Effector memory CD4-positive, alpha-beta T cell (primary cell): ENCODE measurements around the gene GMPR.

Experiments
- DNase-seq, 3 donors: peaks; one replicate each; pipeline ENCODE4 v3.0.0-alpha.2; 2020
- H3K27ac ChIP-seq: 2 replicates; pipeline ENCODE4 v1.7.0; 2013; ENCODE audit warnings: mild to moderate bottlenecking, low read length, moderate library complexity; ENCODE audit not compliant: insufficient read depth, poor library complexity, severe bottlenecking
- H3K27me3 ChIP-seq: replicated peaks from 2 replicates; pipeline ENCODE4 v1.7.0; 2013; ENCODE audit warnings: mild to moderate bottlenecking, low read length; ENCODE audit not compliant: insufficient read depth, control insufficient read depth, poor library complexity, severe bottlenecking
- H3K36me3 ChIP-seq: 2 replicates; pipeline ENCODE4 v1.7.0; 2013; ENCODE audit warnings: mild to moderate bottlenecking, low read length, moderate library complexity; ENCODE audit not compliant: control insufficient read depth, insufficient read depth
- H3K4me1 ChIP-seq: 2 replicates; pipeline ENCODE4 v1.7.0; 2013; ENCODE audit warnings: low read length, mild to moderate bottlenecking; ENCODE audit not compliant: control insufficient read depth, insufficient read depth, poor library complexity, severe bottlenecking
- H3K4me3 ChIP-seq: 2 replicates; pipeline ENCODE4 v1.7.0; 2013; ENCODE audit warnings: low read length, low read depth, mild to moderate bottlenecking; ENCODE audit not compliant: insufficient read depth, poor library complexity, severe bottlenecking
- H3K9me3 ChIP-seq: 2 replicates; pipeline ENCODE4 v1.7.0; 2013; ENCODE audit warnings: mild to moderate bottlenecking, low read length, moderate library complexity; ENCODE audit not compliant: control insufficient read depth

GMPR gene

GRCh38 chr6:16236009-16236501 is 2.3 kb upstream of the GMPR start:
- Histone ChIP-seq H3K4me1 (no peaks in the 10 kb centered on the region), H3K4me3 (no peak overlapping the region), H3K9me3 (no peaks in the 10 kb centered on the region), H3K36me3 (no peaks in the 10 kb centered on the region), H3K27ac (no peak overlapping the region), H3K27me3 (peaks cover 7% of the 10 kb centered on the region)
- no peak for DNase-seq

- Histone ChIP-seq H3K9me3 (no peaks in the 10 kb centered on the region), H3K27me3 (peaks cover 7% of the 10 kb centered on the region), H3K4me3 (no peak overlapping the region), H3K36me3 (no peaks in the 10 kb centered on the region), H3K4me1 (no peaks in the 10 kb centered on the region), H3K27ac (no peak overlapping the region)
- no peak for DNase-seq
Measured at GRCh38 chr6:16236631-16237199, 1.7 kb upstream of the GMPR start.

- no peaks in the 10 kb centered on the region for H3K36me3 ChIP-seq
- H3K9me3 ChIP-seq: no peaks in the 10 kb centered on the region
- H3K27me3 ChIP-seq: peaks cover 7% of the 10 kb centered on the region
- H3K4me3 ChIP-seq: no peak overlapping the region
- no peak overlapping the region for H3K27ac ChIP-seq
- DNase-seq: no peak
- H3K4me1 ChIP-seq: no peaks in the 10 kb centered on the region
Measured at GRCh38 chr6:16237242-16237641, 1.1 kb upstream of the GMPR start.

- H3K9me3 ChIP-seq: no peaks in the 10 kb centered on the region
- no peak overlapping the region for H3K27ac ChIP-seq
- peak overlapping the region; percentile 65 for H3K4me3 ChIP-seq
- H3K36me3 ChIP-seq: no peaks in the 10 kb centered on the region
- H3K27me3 ChIP-seq: peaks cover 7% of the 10 kb centered on the region
- no peak for DNase-seq
- H3K4me1 ChIP-seq: no peaks in the 10 kb centered on the region
Measured at GRCh38 chr6:16238963-16239797, 793 bp downstream of the GMPR start.

- DNase-seq: no peak
- Histone ChIP-seq H3K36me3 (no peaks in the 10 kb centered on the region), H3K4me1 (no peaks in the 10 kb centered on the region), H3K9me3 (no peaks in the 10 kb centered on the region), H3K4me3 (no peak overlapping the region), H3K27ac (no peak overlapping the region), H3K27me3 (peaks cover 7% of the 10 kb centered on the region)
Measured at GRCh38 chr6:16239798-16240123, 1.4 kb downstream of the GMPR start.

- Histone ChIP-seq H3K9me3 (no peaks in the 10 kb centered on the region), H3K27me3 (peaks cover 7% of the 10 kb centered on the region), H3K27ac (no peak overlapping the region), H3K36me3 (no peaks in the 10 kb centered on the region), H3K4me1 (no peaks in the 10 kb centered on the region), H3K4me3 (no peak overlapping the region)
- DNase-seq: no peak
Measured at GRCh38 chr6:16240589-16241320, 2.4 kb downstream of the GMPR start.

- H3K4me3 ChIP-seq: no peak overlapping the region
- peaks cover 7% of the 10 kb centered on the region for H3K27me3 ChIP-seq
- H3K36me3 ChIP-seq: no peaks in the 10 kb centered on the region
- no peak for DNase-seq
- no peaks in the 10 kb centered on the region for H3K4me1 ChIP-seq
- no peak overlapping the region for H3K27ac ChIP-seq
- no peaks in the 10 kb centered on the region for H3K9me3 ChIP-seq
Measured at GRCh38 chr6:16241321-16241689, 2.9 kb downstream of the GMPR start.

- no peaks in the 10 kb centered on the region for H3K4me1 ChIP-seq
- H3K27ac ChIP-seq: no peak overlapping the region
- no peaks in the 10 kb centered on the region for H3K36me3 ChIP-seq
- H3K4me3 ChIP-seq: no peak overlapping the region
- H3K9me3 ChIP-seq: no peaks in the 10 kb centered on the region
- DNase-seq: no peak
- H3K27me3 ChIP-seq: peaks cover 3% of the 10 kb centered on the region
Measured at GRCh38 chr6:16243055-16243454, 4.7 kb downstream of the GMPR start.

GRCh38 chr6:16243664-16244063 is 5.3 kb downstream of the GMPR start:
- Histone ChIP-seq H3K36me3 (no peaks in the 10 kb centered on the region), H3K4me1 (no peaks in the 10 kb centered on the region), H3K27ac (no peak overlapping the region), H3K9me3 (no peaks in the 10 kb centered on the region), H3K4me3 (no peak overlapping the region), H3K27me3 (peaks cover 3% of the 10 kb centered on the region)
- DNase-seq: no peak

GRCh38 chr6:16244446-16244845 is 6.1 kb downstream of the GMPR start:
- no peak for DNase-seq
- H3K4me3 ChIP-seq: no peak overlapping the region
- peaks cover 3% of the 10 kb centered on the region for H3K27me3 ChIP-seq
- H3K4me1 ChIP-seq: no peaks in the 10 kb centered on the region
- no peak overlapping the region for H3K27ac ChIP-seq
- no peaks in the 10 kb centered on the region for H3K9me3 ChIP-seq
- no peaks in the 10 kb centered on the region for H3K36me3 ChIP-seq
